ENCODE measurements around the gene KCNH1.

KCNH1 gene

GRCh38 chr1:210912752-210913151 is 221.2 kb downstream of the KCNH1 start:
- no peak for TF ChIP-seq CTCF (IDR thresholded peaks at IDR 0.05)

GRCh38 chr1:210910020-210910575 is 223.8 kb downstream of the KCNH1 start:
- no peak for TF ChIP-seq CTCF (IDR thresholded peaks at IDR 0.05)

- TF ChIP-seq CTCF (IDR thresholded peaks at IDR 0.05), result no peak
Observed at GRCh38 chr1:210908791-210909190, 225.2 kb downstream of the KCNH1 start.

- no peak for TF ChIP-seq CTCF (IDR thresholded peaks at IDR 0.05)
Observed at GRCh38 chr1:210908257-210908656, 225.7 kb downstream of the KCNH1 start.

GRCh38 chr1:210907251-210907805 is 226.6 kb downstream of the KCNH1 start:
- no peak for TF ChIP-seq CTCF (IDR thresholded peaks at IDR 0.05)

- no peak for TF ChIP-seq CTCF (IDR thresholded peaks at IDR 0.05)
Observed at GRCh38 chr1:210905944-210906453, 227.9 kb downstream of the KCNH1 start.

GRCh38 chr1:210905365-210905904 is 228.5 kb downstream of the KCNH1 start:
- no peak for TF ChIP-seq CTCF (IDR thresholded peaks at IDR 0.05)
